ENCODE data around the gene KCNJ9. TPM values are rescaled to one million over a fixed set of nuclear protein-coding genes. Genes with fewer than 3 reads are reported as not detected.

Gene KCNJ9
- total RNA-seq, 1 experiment from 2014 or later, result 0.09 TPM

DNA sequence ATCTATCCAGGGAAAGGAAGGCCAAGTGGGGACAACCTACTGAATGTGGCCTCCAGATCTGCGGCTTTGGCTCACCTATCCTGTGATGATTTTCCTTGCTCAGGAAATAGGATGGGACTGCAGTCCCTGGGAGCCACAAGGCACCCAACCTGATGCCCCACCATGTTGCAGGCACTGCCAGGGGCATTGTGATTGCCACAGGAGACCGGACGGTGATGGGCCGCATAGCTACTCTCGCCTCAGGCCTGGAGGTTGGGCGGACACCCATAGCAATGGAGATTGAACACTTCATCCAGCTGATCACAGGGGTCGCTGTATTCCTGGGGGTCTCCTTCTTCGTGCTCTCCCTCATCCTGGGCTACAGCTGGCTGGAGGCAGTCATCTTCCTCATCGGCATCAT is 46.0 kb downstream of the KCNJ9 start:
- H3K27me3 Mint-ChIP-seq (ENCODE audit: low read depth), result peaks cover 2% of the 10 kb centered on the region; the same call in 1 of the 2 replicates
- Histone ChIP-seq H4K5ac (ENCODE audit: insufficient read length, low read depth, low read length) (no peak overlapping the region), H3K4me2 (ENCODE audit: insufficient read depth, insufficient read length, low read length) (no peak overlapping the region), H2AK5ac (ENCODE audit: insufficient read length, low read length) (no peak overlapping the region), H3K23ac (ENCODE audit: insufficient read length, low read depth, low read length) (no peak overlapping the region), H2AFZ (ENCODE audit: low read length) (no peak overlapping the region), H3T11ph (ENCODE audit: low read length) (no peak overlapping the region), H2BK120ac (ENCODE audit: low read depth, low read length, poor library complexity, severe bottlenecking) (no peak overlapping the region), H4K20me1 (ENCODE audit: control insufficient read depth, insufficient read depth, insufficient read length) (no peaks in the 10 kb centered on the region), H3K9ac (ENCODE audit: extremely low read depth, insufficient read length, low read length) (no peak overlapping the region), H3K56ac (ENCODE audit: insufficient read length, low read depth, low read length) (no peak overlapping the region), H3K27me3 (ENCODE audit: insufficient read depth, low read length) (no peaks in the 10 kb centered on the region), H2BK5ac (ENCODE audit: insufficient read length, low read length) (no peak overlapping the region), H4K8ac (replicated peaks; ENCODE audit: insufficient read length, low read depth, low read length) (no peak overlapping the region), H3K23me2 (ENCODE audit: insufficient read length, low read depth, low read length, poor library complexity, severe bottlenecking) (no peaks in the 10 kb centered on the region), H3K18ac (ENCODE audit: insufficient read length, low read depth, low read length) (no peak overlapping the region), H2BK12ac (ENCODE audit: insufficient read length, low read depth, low read length) (no peak overlapping the region), H3K14ac (ENCODE audit: insufficient read depth, low read length) (no peak overlapping the region), H3K27ac (ENCODE audit: insufficient read length, low read depth, low read length) (no peak overlapping the region), H3K9me3 (ENCODE audit: control insufficient read depth, low read depth, low read length) (no peaks in the 10 kb centered on the region), H3K79me1 (ENCODE audit: insufficient read depth, low read depth, low read length, poor library complexity, severe bottlenecking) (no peaks in the 10 kb centered on the region), H3K79me2 (ENCODE audit: insufficient read depth, low read length) (no peaks in the 10 kb centered on the region), H2BK20ac (ENCODE audit: low read depth, low read length, poor library complexity, severe bottlenecking) (no peak overlapping the region), H4K91ac (ENCODE audit: insufficient read length, low read depth, low read length) (no peak overlapping the region), H2BK15ac (ENCODE audit: low read depth, low read length) (no peak overlapping the region), H3K4ac (ENCODE audit: low read depth, low read length) (no peak overlapping the region), H3K4me1 (ENCODE audit: insufficient read depth, low read length) (no peaks in the 10 kb centered on the region; the same call in 1 of the 2 replicates)
- WGBS (ENCODE audit: extremely low coverage, insufficient read length, low lambda C conversion rate), result no CpG with 5 or more reads among the region's 9 CpGs
- TF ChIP-seq, protein P1, sequence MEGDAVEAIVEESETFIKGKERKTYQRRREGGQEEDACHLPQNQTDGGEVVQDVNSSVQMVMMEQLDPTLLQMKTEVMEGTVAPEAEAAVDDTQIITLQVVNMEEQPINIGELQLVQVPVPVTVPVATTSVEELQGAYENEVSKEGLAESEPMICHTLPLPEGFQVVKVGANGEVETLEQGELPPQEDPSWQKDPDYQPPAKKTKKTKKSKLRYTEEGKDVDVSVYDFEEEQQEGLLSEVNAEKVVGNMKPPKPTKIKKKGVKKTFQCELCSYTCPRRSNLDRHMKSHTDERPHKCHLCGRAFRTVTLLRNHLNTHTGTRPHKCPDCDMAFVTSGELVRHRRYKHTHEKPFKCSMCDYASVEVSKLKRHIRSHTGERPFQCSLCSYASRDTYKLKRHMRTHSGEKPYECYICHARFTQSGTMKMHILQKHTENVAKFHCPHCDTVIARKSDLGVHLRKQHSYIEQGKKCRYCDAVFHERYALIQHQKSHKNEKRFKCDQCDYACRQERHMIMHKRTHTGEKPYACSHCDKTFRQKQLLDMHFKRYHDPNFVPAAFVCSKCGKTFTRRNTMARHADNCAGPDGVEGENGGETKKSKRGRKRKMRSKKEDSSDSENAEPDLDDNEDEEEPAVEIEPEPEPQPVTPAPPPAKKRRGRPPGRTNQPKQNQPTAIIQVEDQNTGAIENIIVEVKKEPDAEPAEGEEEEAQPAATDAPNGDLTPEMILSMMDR (conservative IDR thresholded peaks at IDR 0.05), result no peak
- peaks cover 6 to 11% of the 10 kb centered on the region in 2 experiments for H3K4me1 Mint-ChIP-seq
- DNase-seq, result no peak
- peaks cover 0 to 72% (median 72%) of the 10 kb centered on the region in 3 experiments; a peak in 5 of 7 replicates for H3K36me3 Mint-ChIP-seq (ENCODE audit: insufficient read depth in 1 of 3, low read depth in 3 of 3)
- H3K4me3 Mint-ChIP-seq, result no peak overlapping the region
- H3K27ac Mint-ChIP-seq, result no peak overlapping the region
- H3K9me3 Mint-ChIP-seq, result no peaks in the 10 kb centered on the region
